GM18511 (cell line): ENCODE results near the gene KLF2.
A peak's percentile ranks its signal among the peaks of the same experiment; 100 is the strongest.

Source experiments
- ATAC-seq: cut with Tn5 transposase; IDR thresholded peaks from one replicate; pipeline ENCODE4 v1.9.1; 2021; ENCODE audit warnings: mild to moderate bottlenecking, moderate library complexity; ENCODE audit not compliant: unreplicated experiment

Gene KLF2

GRCh38 chr19:16363133-16363851 is 38.7 kb downstream of the KLF2 start:
- ATAC-seq, result no peak

- ATAC-seq, result no peak
Observed at GRCh38 chr19:16363852-16364230, 39.2 kb downstream of the KLF2 start.

GRCh38 chr19:16364231-16364865 is 39.7 kb downstream of the KLF2 start:
- no peak for ATAC-seq

GRCh38 chr19:16365300-16365996 is 40.8 kb downstream of the KLF2 start:
- ATAC-seq, result no peak

- ATAC-seq, result peak; percentile 16
Observed at GRCh38 chr19:16366056-16366432, 41.4 kb downstream of the KLF2 start.

- peak; percentile 62 for ATAC-seq
Observed at GRCh38 chr19:16366433-16367260, 42.0 kb downstream of the KLF2 start.

- ATAC-seq, result no peak
Observed at GRCh38 chr19:16367261-16367683, 42.6 kb downstream of the KLF2 start.

GRCh38 chr19:16368385-16369305 is 44.0 kb downstream of the KLF2 start:
- no peak for ATAC-seq

- ATAC-seq, result no peak
Observed at GRCh38 chr19:16369306-16369663, 44.7 kb downstream of the KLF2 start.

GRCh38 chr19:16369664-16370576 is 45.3 kb downstream of the KLF2 start:
- no peak for ATAC-seq

GRCh38 chr19:16370641-16371391 is 46.2 kb downstream of the KLF2 start:
- ATAC-seq, result no peak

- peak; percentile 81 for ATAC-seq
Observed at GRCh38 chr19:16371540-16371986, 46.9 kb downstream of the KLF2 start.

- no peak for ATAC-seq
Observed at GRCh38 chr19:16372065-16372915, 47.7 kb downstream of the KLF2 start.

GRCh38 chr19:16373079-16373478 is 48.5 kb downstream of the KLF2 start:
- ATAC-seq, result no peak

GRCh38 chr19:16373532-16373931 is 48.9 kb downstream of the KLF2 start:
- ATAC-seq, result no peak

GRCh38 chr19:16373989-16374388 is 49.4 kb downstream of the KLF2 start:
- no peak for ATAC-seq

- no peak for ATAC-seq
Observed at GRCh38 chr19:16374436-16374835, 49.8 kb downstream of the KLF2 start.
